GM12891 (cell line): ENCODE results near the gene HNRNPA2B1.

Experiments
- POLR2A ChIP-seq: IDR thresholded peaks from 2 replicates; pipeline ENCODE4 v1.6.1; 2011; ENCODE audit warnings: low read depth, low read length, control low read depth
- POLR2AphosphoS5 ChIP-seq: IDR thresholded peaks from 2 replicates; pipeline ENCODE4 v1.6.1; 2011; ENCODE audit warnings: low read depth, low read length, control low read depth
- POU2F2 ChIP-seq: IDR thresholded peaks from 2 replicates; pipeline ENCODE4 v1.6.1; 2011; ENCODE audit warnings: low read depth, mild to moderate bottlenecking, control low read depth, low read length, moderate library complexity
- SPI1 ChIP-seq: IDR thresholded peaks from 2 replicates; pipeline ENCODE4 v1.6.1; 2011; ENCODE audit warnings: low read depth, low read length, control low read depth
- TAF1 ChIP-seq: IDR thresholded peaks from 2 replicates; pipeline ENCODE4 v1.6.1; 2011; ENCODE audit warnings: low read depth, low read length, control low read depth

DNA sequence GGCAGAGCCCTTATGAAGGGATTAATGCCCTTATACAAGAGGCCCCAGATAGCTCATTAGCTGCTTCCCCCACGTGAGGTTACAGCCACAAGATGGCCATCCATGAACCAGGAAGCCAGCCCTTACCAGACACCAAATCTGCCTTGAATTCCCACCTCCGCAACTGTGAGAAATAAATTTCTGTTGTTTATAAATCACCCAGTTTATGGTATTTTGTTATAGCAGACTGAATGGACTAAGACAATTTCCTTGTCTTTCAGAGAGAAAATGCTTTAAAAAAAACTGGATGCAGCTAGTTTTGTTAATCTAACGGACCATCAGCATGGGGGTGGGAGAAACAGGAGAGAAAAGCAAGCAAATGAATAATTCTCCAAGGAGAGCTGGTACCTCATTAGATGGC lies 37.5 kb upstream of the HNRNPA2B1 start:
- TF ChIP-seq POLR2AphosphoS5 (no peak), TAF1 (no peak), POU2F2 (no peak), POLR2A (no peak), SPI1 (no peak)
